Measurements from ENCODE around the gene SYCN.
"Not testable (repeated sequence)": the region's sequence is repeated elsewhere in the genome, so short reads cannot be mapped to it uniquely, and the experiment has no call there.

Gene SYCN

DNA sequence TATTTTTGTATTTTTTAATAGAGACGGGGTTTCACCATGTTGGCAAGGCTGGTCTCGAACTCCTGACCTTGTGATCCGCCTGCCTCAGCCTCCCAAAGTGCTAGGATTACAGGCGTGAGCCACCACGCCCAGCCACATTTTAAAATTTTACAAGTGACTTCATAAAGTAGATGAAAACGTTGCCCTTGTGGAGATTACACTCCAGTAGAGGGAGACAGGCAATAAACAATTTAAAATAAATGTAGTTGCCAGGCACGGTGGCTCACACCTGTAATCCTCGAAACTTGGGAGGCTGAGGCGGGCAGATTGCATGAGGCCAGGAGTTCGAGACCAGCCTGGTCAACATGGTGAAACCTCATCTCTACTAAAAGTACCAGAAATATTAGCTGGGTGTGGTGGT is 15.0 kb upstream of the SYCN start:
- not testable (repeated sequence) for H3K9me2 ChIP-seq (replicated peaks; ENCODE audit: low read depth, low read length); H3K4me1 ChIP-seq (ENCODE audit: insufficient read depth, low read length, poor library complexity, severe bottlenecking); H3K79me2 ChIP-seq (ENCODE audit: insufficient read depth, low read length); H3F3A ChIP-seq (ENCODE audit: low read depth); H4K20me1 ChIP-seq (ENCODE audit: insufficient read depth, low read length, poor library complexity, severe bottlenecking); H3K36me3 ChIP-seq (ENCODE audit: insufficient read depth, low read length); H3K4me2 ChIP-seq (ENCODE audit: low read depth, low read length, poor library complexity, severe bottlenecking); H3K9ac ChIP-seq (ENCODE audit: low read depth, low read length, poor library complexity, severe bottlenecking); H3K4me3 ChIP-seq (ENCODE audit: low read length, poor library complexity, severe bottlenecking); H3K9me3 ChIP-seq (ENCODE audit: insufficient read depth, low read depth, low read length); H2AFZ ChIP-seq (ENCODE audit: low read length); H3K27me3 ChIP-seq (ENCODE audit: insufficient read depth, low read length, poor library complexity, severe bottlenecking)
- TF ChIP-seq, protein P1, sequence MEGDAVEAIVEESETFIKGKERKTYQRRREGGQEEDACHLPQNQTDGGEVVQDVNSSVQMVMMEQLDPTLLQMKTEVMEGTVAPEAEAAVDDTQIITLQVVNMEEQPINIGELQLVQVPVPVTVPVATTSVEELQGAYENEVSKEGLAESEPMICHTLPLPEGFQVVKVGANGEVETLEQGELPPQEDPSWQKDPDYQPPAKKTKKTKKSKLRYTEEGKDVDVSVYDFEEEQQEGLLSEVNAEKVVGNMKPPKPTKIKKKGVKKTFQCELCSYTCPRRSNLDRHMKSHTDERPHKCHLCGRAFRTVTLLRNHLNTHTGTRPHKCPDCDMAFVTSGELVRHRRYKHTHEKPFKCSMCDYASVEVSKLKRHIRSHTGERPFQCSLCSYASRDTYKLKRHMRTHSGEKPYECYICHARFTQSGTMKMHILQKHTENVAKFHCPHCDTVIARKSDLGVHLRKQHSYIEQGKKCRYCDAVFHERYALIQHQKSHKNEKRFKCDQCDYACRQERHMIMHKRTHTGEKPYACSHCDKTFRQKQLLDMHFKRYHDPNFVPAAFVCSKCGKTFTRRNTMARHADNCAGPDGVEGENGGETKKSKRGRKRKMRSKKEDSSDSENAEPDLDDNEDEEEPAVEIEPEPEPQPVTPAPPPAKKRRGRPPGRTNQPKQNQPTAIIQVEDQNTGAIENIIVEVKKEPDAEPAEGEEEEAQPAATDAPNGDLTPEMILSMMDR (conservative IDR thresholded peaks at IDR 0.05; ENCODE audit: low read length): peak; percentile 24; the same call in 1 of the 2 replicates

DNA sequence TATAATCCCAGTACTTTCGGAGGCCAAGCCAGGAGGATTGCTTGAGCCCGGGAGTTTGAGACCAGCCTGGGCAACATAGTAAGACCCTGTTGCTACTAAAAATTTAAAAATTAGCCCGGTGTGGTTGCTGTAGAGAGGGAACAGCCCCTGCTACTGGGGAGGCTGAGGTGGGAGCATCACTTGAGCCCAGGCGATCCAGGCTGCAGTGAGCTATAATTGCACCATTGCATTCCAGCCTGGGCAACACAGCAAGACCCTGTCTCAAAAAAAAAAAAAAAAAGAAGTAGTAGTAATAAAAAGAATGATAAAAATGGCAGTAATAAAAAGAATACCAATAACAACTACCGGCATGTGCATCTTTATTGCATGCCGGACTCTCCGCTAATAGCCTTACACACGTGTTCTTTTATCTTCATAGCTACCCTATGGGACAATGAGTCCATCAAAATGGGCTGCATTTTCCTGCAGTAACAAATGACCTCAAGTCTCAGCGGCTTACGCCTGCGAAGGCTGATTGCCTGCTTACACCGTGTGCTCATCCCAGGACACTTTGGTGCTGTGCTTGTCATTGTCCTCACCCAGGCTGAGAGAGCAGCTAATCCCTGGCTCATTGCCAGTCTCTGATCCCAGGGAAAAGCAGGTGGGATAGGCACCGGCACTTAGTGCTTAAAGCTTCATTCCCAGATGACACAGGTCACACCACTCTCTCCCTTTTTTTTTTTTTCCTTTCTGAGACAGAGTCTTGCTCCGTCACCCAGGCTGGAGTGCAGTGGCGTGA is 14.4 kb upstream of the SYCN start:
- no peak overlapping the region for H3K4me2 ChIP-seq (ENCODE audit: low read depth, low read length, poor library complexity, severe bottlenecking)
- no peaks in the 10 kb centered on the region for H3K4me1 ChIP-seq (ENCODE audit: insufficient read depth, low read length, poor library complexity, severe bottlenecking)
- no peak for TF ChIP-seq EZH2phosphoT487 (IDR thresholded peaks at IDR 0.05; ENCODE audit: borderline replicate concordance)
- TF ChIP-seq, protein P1 (conservative IDR thresholded peaks at IDR 0.05; ENCODE audit: low read length): no peak
- H2AFZ ChIP-seq (ENCODE audit: low read length): no peak overlapping the region
- H3K36me3 ChIP-seq (ENCODE audit: insufficient read depth, low read length): no peaks in the 10 kb centered on the region
- H3K9ac ChIP-seq (ENCODE audit: low read depth, low read length, poor library complexity, severe bottlenecking): no peak overlapping the region
- H4K20me1 ChIP-seq (ENCODE audit: insufficient read depth, low read length, poor library complexity, severe bottlenecking): no peaks in the 10 kb centered on the region
- H3K4me3 ChIP-seq (ENCODE audit: low read length, poor library complexity, severe bottlenecking): no peak overlapping the region
- H3K9me3 ChIP-seq (ENCODE audit: insufficient read depth, low read depth, low read length): no peaks in the 10 kb centered on the region
- H3K27me3 ChIP-seq (ENCODE audit: insufficient read depth, low read length, poor library complexity, severe bottlenecking): no peaks in the 10 kb centered on the region
- H3F3A ChIP-seq (ENCODE audit: low read depth): no peaks in the 10 kb centered on the region
- H3K9me2 ChIP-seq (replicated peaks; ENCODE audit: low read depth, low read length): no peaks in the 10 kb centered on the region
- no peaks in the 10 kb centered on the region for H3K79me2 ChIP-seq (ENCODE audit: insufficient read depth, low read length)

DNA sequence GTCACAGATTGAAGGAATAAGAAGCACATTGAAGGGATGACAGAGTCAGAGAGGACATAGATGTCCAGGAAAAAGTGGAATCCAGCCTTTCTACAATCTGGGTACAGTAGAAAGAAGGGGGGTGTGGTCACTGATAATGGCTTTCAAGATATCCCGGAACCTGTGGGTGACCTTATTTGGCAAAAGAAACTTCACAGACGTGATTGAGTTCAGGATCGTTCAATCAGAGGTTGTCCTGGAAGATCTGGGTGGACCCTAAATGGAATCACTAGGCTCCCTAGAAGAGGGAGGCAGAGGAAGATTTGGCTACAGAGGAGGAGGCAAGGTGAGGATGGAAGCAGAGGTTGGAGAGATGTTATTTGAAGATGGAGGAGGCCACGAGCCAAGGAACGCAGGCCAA is 13.0 kb upstream of the SYCN start:
- Histone ChIP-seq H3F3A (ENCODE audit: low read depth) (no peaks in the 10 kb centered on the region), H3K4me3 (ENCODE audit: low read length, poor library complexity, severe bottlenecking) (no peak overlapping the region), H3K27me3 (ENCODE audit: insufficient read depth, low read length, poor library complexity, severe bottlenecking) (no peaks in the 10 kb centered on the region), H3K4me2 (ENCODE audit: low read depth, low read length, poor library complexity, severe bottlenecking) (no peak overlapping the region), H3K9me3 (ENCODE audit: insufficient read depth, low read depth, low read length) (no peaks in the 10 kb centered on the region), H3K79me2 (ENCODE audit: insufficient read depth, low read length) (no peaks in the 10 kb centered on the region), H4K20me1 (ENCODE audit: insufficient read depth, low read length, poor library complexity, severe bottlenecking) (no peaks in the 10 kb centered on the region), H3K9ac (ENCODE audit: low read depth, low read length, poor library complexity, severe bottlenecking) (no peak overlapping the region), H3K9me2 (replicated peaks; ENCODE audit: low read depth, low read length) (no peaks in the 10 kb centered on the region), H2AFZ (ENCODE audit: low read length) (no peak overlapping the region), H3K4me1 (ENCODE audit: insufficient read depth, low read length, poor library complexity, severe bottlenecking) (no peaks in the 10 kb centered on the region), H3K36me3 (ENCODE audit: insufficient read depth, low read length) (no peaks in the 10 kb centered on the region)
- TF ChIP-seq EZH2phosphoT487 (IDR thresholded peaks at IDR 0.05; ENCODE audit: borderline replicate concordance): no peak
- TF ChIP-seq, protein P1 (conservative IDR thresholded peaks at IDR 0.05; ENCODE audit: low read length): no peak

DNA sequence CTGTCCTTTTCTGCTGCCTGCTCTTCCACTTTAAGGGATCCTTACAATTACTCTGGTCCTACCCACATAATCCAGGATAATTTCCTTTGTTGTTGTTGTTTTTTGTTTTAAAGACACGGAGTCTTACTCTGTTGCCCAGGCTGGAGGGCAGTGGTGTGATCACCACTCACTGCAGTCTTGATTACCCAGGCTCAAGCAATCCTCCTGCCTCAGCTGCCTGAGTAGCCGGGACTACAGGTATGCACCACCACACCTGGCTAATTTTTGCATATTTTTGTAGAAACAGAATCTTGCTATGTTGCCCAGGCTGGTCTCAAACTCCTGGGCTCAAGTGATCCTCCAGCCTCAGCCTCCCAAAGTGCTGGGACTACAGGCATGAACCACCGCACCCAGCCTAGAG is 11.3 kb upstream of the SYCN start:
- not testable (repeated sequence) for H3K79me2 ChIP-seq (ENCODE audit: insufficient read depth, low read length); H3K9me3 ChIP-seq (ENCODE audit: insufficient read depth, low read depth, low read length); H4K20me1 ChIP-seq (ENCODE audit: insufficient read depth, low read length, poor library complexity, severe bottlenecking); H3F3A ChIP-seq (ENCODE audit: low read depth); H3K27me3 ChIP-seq (ENCODE audit: insufficient read depth, low read length, poor library complexity, severe bottlenecking); H3K4me1 ChIP-seq (ENCODE audit: insufficient read depth, low read length, poor library complexity, severe bottlenecking); H3K9ac ChIP-seq (ENCODE audit: low read depth, low read length, poor library complexity, severe bottlenecking); H2AFZ ChIP-seq (ENCODE audit: low read length); H3K4me2 ChIP-seq (ENCODE audit: low read depth, low read length, poor library complexity, severe bottlenecking); H3K9me2 ChIP-seq (replicated peaks; ENCODE audit: low read depth, low read length); H3K4me3 ChIP-seq (ENCODE audit: low read length, poor library complexity, severe bottlenecking); H3K36me3 ChIP-seq (ENCODE audit: insufficient read depth, low read length)

Measured in Loucy (cell line).